COLO829 (cell line): ENCODE data around the gene DDX24.

Experiments
- DNase-seq: peaks from one replicate; pipeline ENCODE4 v3.0.0; 2012; ENCODE audit warnings: low spot score

DDX24 gene

DNA sequence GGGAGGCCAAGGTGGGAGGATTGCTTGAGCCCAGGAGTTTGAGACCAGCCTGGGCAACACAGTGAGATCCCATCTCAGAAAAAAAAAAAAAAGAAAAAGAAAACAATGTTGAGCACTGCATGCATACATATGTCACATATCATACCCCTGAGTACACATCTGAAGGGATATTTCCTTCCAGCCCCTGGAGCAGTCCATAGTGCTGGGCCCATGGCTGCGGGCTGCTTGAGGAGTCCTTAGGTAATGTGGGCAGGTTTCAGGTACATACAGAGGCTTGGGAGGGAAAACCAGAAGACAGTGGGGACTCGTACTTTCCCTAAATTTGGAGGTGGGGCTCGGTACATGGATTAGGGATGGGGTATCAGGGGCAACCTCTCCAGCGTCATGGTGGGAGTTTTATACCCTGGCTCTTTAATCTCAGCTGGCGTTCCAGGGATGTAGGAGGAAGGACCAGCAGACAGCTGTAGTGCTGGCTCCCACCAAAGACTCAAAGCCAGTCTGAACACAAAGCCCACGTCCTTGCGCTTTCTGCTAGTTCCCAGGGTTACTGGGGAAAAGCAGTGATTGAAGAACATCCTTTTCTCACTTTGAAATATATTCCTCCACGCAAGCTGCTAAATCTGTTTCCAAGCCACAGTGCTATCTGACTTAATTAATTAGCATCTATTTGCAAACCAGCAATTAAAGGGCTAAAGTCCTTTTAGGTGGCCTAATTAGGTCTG lies 49.7 kb downstream of the DDX24 start:
- DNase-seq, result no peak

- DNase-seq, result no peak
Observed at GRCh38 chr14:94030571-94030970, 50.4 kb downstream of the DDX24 start.

GRCh38 chr14:94029671-94030203 lies 51.3 kb downstream of the DDX24 start:
- no peak for DNase-seq

- no peak for DNase-seq
Observed at GRCh38 chr14:94029265-94029664, 51.7 kb downstream of the DDX24 start.

DNA sequence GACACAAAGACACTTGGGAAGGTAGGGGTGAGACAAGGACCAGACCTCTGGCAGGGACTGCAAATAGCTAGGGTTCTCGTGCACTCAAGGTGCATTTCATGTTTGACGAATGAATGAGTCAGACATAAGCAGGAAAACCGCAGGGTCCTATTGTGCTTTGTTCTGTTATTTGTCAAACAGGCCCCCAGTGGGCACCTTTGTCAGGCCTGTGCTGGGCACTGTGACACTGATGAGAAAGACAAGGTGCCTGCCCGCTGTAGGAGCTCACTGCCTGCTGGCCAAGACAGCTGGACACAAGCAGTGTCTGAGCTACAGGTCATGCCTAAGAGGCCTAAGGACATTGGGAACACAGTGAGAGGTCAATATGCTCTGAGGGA lies 52.6 kb downstream of the DDX24 start:
- DNase-seq, result no peak

GRCh38 chr14:94027566-94028449 lies 53.2 kb downstream of the DDX24 start:
- no peak for DNase-seq

- no peak for DNase-seq
Observed at GRCh38 chr14:94026889-94027469, 54.0 kb downstream of the DDX24 start.

- DNase-seq, result peak; percentile 100
Observed at GRCh38 chr14:94026173-94026888, 54.7 kb downstream of the DDX24 start, which contains the start of gene OTUB2. Gene OTUB2 (plus strand): TSS chr14:94026340. CDS start chr14:94026538, 198 bp downstream.

- peak; percentile 51 for DNase-seq
Observed at GRCh38 chr14:94025720-94026119, 55.3 kb downstream of the DDX24 start.

DNA sequence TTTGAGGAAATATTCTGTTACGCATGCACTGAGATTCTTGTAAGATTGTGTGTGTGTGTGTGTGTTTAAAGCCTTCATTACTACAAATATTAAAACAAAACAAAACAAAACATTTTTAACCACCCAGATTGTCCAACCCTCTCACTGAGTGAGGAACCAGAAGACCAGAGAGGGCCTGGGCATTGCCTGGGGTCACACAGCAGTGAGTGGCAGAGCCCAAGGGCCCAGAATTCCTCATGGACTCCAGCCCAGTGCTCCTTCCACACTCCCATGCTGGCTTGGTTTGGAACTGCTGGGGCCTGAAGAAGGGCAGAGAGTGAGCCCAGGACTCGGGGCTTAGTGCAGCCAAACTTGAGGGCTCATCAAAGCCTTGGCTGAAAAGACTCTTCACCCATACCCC lies 56.5 kb downstream of the DDX24 start:
- DNase-seq, result no peak

DNA sequence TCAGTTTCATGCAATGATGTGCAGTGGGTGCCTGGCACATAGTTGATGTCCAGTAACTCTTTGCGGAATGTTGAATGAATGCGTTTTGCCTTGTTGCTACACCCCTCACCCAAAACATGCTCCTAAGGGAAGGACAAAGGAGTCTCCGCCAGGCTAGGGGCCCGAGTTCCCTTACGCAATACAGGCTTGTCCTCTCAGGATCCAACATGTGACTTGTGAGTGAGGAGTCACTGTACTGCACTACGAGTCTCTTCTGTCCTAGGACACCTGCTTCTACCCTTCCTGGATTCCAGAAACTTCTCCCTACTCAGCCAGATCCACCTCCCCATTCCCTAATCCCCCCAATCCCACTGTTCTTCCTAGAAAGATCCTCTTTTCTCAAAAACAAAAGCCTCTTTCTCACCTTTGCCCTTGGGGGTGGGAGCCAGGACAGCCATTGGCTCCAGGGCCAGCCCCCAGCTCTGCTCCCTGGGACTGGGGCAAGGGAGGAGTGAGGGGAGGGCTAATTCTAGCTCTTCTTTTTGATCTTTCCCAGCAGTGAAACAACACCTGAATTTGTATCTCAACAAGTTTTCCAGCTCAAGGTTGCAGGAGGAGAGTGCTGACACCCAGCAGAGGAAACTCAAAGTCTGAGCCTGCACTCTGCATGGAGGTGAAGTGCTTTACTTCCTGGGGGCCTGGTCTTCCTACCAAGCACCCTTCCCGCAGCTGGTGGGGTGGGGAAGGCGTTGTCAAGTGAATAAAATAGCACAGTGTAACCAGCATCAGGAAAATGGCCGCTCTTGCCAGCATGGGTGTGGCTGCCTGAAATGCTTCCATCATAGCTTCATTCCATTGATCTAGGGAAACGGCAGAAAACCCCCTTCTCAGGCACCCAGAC lies 58.2 kb downstream of the DDX24 start:
- DNase-seq, result no peak

- no peak for DNase-seq
Observed at GRCh38 chr14:94021416-94022157, 59.4 kb downstream of the DDX24 start.

DNA sequence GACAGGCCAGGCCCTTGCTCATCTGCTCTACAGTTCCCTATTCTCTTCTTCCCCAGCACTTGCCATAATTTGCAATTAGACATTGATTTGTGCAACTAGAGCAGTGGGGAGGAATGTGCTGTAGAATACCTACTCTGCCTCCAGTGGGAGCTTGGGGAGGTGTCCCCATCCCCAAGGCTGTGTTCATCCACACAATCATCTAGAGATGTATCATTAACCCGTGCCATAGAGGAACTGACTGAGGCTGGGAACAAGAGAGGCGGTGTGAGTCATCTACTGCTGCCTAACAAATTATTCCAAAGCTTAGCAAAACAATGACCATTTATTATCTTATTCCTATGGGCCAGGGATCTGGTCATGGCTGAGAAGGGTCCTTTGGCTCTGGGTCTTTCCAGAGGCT lies 60.0 kb downstream of the DDX24 start:
- peak; percentile 68 for DNase-seq

DNA sequence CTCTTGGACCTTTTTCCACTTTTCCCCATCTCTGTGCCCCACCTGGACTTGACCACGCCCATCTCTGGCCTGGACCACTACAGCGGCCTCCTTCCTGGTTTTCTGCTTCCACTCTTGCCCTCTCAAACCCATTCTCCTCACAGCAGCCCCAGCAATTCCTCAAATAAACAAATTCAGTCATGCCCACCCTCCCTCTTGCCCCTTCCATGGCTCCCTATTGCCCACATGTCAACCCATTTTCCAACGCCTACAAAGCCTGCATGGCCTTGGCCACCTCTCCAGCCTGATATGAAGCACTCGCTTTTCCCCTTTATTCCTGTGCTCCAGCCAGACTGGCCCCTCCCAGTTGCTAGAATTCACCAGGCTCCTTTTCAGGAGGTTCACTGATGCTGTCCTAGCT lies 60.7 kb downstream of the DDX24 start:
- DNase-seq, result no peak

GRCh38 chr14:94019329-94019728 lies 61.7 kb downstream of the DDX24 start:
- no peak for DNase-seq

GRCh38 chr14:94018308-94018707 lies 62.7 kb downstream of the DDX24 start:
- no peak for DNase-seq

DNA sequence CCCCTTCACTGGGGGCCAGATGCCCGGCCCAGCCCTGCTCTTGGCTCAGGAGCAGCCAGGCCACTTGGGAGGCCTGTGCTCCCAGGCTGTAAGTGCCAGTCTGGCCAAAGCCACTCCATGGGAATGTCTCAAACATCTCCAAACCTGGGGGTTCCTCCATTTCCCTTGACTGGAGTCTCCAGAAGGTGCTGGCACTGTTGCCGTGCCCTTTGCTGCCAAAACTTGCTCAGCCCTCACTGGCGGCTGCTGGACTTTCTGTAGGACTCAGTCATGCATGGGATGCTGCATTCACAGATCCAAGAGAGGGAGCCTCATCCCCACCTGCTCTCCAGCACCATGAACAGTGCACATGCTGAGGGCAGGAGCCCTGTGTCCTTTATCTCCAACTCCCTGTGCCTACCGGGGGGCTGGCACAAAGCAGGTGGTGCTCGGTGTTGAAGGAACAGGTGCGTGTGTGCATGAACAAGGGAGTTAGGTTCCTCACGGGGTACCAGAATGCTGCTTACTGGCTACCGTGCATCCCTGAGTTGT lies 64.5 kb downstream of the DDX24 start:
- DNase-seq, result no peak

- no peak for DNase-seq
Observed at GRCh38 chr14:94015223-94015622, 65.8 kb downstream of the DDX24 start.

- DNase-seq, result no peak
Observed at GRCh38 chr14:94014382-94014781, 66.6 kb downstream of the DDX24 start.

GRCh38 chr14:94011795-94012194 lies 69.2 kb downstream of the DDX24 start:
- no peak for DNase-seq
